CD4-positive, alpha-beta T cell treated with Interleukin-15 for 1 hour (primary cell): Measurements from ENCODE around the gene PALM.
"Not testable (repeated sequence)": the region's sequence is repeated elsewhere in the genome, so short reads cannot be mapped to it uniquely, and the experiment has no call there.

Experiments
- DNase-seq: peaks from one replicate; pipeline ENCODE4 v3.0.0-alpha.2; 2020

The PALM gene, protein sequence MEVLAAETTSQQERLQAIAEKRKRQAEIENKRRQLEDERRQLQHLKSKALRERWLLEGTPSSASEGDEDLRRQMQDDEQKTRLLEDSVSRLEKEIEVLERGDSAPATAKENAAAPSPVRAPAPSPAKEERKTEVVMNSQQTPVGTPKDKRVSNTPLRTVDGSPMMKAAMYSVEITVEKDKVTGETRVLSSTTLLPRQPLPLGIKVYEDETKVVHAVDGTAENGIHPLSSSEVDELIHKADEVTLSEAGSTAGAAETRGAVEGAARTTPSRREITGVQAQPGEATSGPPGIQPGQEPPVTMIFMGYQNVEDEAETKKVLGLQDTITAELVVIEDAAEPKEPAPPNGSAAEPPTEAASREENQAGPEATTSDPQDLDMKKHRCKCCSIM

GRCh38 chr19:708154-709143 is at the start of gene PALM:
PALM (plus strand) TSS chr19:708935; CDS start chr19:709147, 212 bp downstream.
- DNase-seq: no peak

- DNase-seq: no peak
These were observed 47.8 kb upstream of the PALM start for GRCh38 chr19:660793-661426.

- DNase-seq: peak; percentile 79
These were observed 47.1 kb upstream of the PALM start for GRCh38 chr19:661427-662196.

- DNase-seq: peak; percentile 67
These were observed 46.4 kb upstream of the PALM start for GRCh38 chr19:662207-662961.

- peak; percentile 92 for DNase-seq
These were observed 45.6 kb upstream of the PALM start, which contains the start of gene RNF126 for GRCh38 chr19:662962-663681. RNF126 (minus strand) TSS chr19:663214; CDS start chr19:663121, 93 bp downstream.

- DNase-seq: no peak
These were observed 45.0 kb upstream of the PALM start for GRCh38 chr19:663682-664117.

DNA sequence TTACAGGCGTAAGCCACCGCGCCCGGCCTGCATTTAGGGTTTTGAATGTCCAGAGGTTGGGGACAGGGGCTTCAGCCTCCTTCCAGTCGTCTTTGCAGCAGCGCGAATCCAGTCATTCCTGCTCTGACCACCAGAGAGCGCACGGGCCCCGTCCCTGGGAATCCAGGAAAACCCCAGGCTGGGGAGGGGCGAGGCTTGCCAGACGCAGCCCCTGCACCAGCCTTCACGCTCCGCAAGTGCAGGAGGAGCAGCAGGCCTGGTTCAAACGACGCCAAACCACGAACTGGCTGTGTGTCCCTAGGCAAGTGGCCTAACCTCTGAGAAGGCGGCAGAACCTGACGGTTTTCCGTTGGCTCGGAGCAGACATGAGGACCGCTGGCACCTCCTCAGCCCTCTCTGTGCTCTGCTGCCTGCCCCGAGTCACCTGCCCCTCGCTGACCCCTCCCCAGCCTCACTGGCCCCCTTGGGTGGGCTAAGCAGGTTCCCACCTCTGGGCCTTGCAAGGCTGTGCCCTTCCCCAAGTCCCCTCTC is 43.8 kb upstream of the PALM start:
- peak; percentile 81 for DNase-seq

- DNase-seq: not testable (repeated sequence)
These were observed 41.7 kb upstream of the PALM start for GRCh38 chr19:666985-667573.

- DNase-seq: not testable (repeated sequence)
These were observed 39.9 kb upstream of the PALM start for GRCh38 chr19:668675-669434.

GRCh38 chr19:670609-671075 is 38.1 kb upstream of the PALM start:
- no peak for DNase-seq

DNA sequence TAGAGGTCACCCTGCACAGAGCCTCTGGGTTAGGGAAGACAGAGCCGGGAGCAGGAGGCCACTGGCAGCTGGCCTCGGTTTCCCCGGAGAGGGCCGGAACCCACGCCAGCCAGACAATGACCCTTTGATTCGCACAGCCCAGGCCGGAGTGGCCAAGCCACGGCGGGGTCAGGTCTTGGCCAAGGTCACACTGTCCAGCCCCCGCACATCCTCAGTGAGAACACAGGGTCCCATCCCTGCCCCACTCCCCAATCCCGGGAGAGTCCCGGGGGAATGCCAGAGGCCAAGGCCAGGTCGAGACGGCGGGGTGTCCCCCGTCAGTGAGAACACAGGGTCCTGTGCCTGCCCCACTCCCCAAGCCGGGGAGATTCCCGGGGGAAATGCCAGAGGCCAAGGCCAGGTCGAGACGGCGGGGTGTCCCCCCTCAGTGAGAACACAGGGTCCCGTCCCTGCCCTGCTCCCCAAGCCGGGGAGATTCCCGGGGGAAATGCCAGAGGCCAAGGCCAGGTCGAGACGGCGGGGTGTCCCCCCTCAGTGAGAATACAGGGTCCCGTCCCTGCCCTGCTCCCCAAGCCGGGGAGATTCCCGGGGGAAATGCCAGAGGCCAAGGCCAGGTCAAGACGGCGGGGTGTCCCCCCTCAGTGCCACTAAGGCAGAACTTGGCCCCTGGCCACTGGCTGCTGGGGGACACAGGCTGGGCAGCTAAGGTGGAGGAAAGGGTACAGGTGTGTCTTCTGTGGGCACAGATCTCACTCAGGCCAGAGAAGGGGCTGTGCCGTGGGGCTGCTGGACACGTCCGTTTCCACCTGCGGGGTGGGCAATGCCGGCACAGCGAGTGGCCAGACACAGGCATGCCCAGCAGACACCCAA is 34.2 kb upstream of the PALM start:
- no peak for DNase-seq

DNA sequence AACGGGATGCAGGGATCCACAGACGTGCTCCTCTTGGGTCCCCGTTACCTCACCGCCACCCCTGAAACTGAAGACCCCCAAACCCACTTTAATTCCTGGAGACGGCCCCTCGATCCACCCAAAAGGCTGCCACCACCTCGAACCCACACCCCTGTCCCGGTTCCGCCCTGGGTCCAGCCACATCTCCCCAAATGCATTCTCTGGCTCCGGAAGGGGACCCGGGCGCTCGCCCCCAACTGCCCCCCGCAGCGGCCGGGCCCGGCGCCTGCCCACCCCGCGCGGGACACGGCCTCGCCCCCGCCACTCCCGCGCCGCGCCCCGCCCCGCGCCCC is 32.8 kb upstream of the PALM start:
- DNase-seq: no peak

DNA sequence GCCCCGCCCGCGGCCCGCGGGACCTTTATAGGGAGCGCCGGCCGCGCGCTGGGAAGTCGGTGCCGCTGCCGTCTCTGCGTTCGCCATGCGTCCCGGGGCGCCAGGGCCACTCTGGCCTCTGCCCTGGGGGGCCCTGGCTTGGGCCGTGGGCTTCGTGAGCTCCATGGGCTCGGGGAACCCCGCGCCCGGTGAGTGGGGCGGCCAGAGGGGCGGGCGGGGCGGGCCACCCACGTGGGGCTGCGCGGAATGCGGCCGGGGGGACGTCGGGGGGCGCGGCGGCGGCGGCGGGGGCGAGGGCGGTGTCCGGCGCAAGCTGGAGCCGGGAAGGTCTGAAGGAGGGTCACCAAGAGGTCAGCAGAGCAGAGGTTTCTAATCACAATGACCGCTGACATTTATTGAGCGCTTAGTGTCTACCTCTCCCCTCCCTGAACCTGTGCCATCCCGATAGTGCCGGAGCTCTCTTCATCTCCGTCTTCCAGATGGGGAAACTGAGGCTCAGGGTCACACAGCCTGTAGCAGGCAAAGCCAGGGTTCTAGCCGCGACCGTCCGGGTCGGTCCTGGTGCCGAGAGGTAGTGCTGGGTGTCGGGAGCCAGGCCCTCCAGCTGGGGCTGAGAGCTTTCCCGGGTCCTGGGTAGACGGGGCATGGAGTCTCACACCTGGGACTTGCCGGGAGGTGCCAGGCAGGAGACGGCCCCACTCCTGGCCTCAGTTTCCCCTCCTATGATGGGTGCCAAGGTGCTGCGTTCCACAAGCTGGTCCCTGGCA is 32.2 kb upstream of the PALM start, which contains the start of gene FSTL3:
FSTL3 (plus strand) TSS at position 54 of the 767 bp plus-strand sequence; CDS start at position 86, 32 bp downstream.
- DNase-seq: no peak

- DNase-seq: no peak
These were observed 31.5 kb upstream of the PALM start for GRCh38 chr19:677201-677600.

GRCh38 chr19:677601-678436 is 30.9 kb upstream of the PALM start:
- no peak for DNase-seq

GRCh38 chr19:678791-679388 is 29.8 kb upstream of the PALM start:
- DNase-seq: no peak
